T follicular helper cell (primary cell): ENCODE measurements around the gene VPS35.

ENCODE experiments used
- DNase-seq: peaks from one replicate; pipeline ENCODE4 v3.0.0-alpha.2; 2020; ENCODE audit warnings: low read depth
- total RNA-seq, 2 experiments: gene quantifications; one replicate each; lab custom pipeline; 2026; lab: John Stamatoyannopoulos, UW

The VPS35 gene
- 202 to 211 reads per million in 2 experiments for total RNA-seq

DNA sequence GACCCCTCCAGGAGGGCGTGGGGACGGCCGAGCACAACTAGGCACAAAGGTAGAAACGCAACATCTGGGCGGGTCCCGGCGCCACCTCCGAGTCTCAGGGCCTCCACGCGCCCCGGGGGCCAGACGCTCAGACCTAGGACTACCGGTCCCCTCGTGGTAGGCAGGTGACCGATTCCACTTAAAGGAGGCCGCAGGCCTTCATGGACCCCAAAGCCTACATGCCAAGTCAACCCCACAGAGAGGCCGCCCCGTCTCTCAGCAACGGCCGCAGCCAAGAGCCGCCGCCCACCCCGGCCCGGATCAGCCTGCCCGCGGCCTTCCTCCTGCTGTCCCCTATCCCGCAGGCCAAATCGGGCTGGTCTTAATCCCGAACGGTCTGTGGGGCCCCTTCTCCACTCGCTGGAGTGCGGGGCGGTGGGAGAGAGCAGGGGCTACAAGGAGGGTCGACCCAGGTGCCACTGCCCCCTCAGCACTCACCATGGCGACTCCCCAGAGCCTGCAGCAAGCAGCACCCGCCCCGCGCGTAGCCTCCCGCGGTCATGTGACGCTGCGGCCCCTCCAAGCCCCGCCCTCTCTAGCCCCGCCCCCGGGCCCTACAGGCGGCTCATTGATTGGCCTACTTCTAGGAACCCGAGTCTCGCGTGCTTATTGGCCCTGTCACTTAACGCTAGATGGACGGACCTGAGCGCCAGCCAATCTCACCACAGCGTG is at the start of gene VPS35:
Gene VPS35, minus strand, starts transcription at position 525 of the 711 bp plus-strand sequence. Its CDS starts 45 bp downstream, at position 480.
- DNase-seq: peak; percentile 99

DNA sequence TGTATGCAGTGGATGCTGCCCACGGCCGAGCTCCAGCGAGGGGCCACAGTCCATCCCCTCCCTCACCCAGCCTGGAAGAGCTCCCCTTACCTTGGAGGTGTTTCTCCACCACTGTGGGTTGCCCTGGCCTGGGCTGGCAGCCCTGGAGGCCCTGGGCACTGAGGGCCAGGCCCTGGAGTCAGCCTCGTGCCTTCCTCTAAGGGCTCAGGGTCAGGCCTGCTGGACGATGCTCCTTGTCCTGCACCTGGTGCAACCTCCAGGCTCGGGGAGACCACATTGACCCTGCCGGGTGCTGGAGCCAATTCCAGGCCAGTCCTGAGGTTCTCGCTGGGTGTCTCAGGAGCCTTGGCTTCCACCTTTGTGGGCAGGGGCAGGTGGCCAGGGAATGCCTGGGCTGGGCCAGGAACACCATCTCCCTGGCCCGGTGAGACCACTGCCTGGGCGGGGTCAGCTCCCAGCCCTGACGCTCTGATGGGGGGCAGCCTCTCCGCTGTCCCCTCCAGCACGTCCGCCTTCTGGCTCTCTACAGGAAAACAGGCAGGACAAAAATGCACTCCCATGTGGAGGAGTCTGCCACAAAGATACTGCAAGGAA is 48.7 kb upstream of the VPS35 start:
- no peak for DNase-seq

GRCh38 chr16:46736695-46737094 is 47.7 kb upstream of the VPS35 start:
- DNase-seq: no peak

DNA sequence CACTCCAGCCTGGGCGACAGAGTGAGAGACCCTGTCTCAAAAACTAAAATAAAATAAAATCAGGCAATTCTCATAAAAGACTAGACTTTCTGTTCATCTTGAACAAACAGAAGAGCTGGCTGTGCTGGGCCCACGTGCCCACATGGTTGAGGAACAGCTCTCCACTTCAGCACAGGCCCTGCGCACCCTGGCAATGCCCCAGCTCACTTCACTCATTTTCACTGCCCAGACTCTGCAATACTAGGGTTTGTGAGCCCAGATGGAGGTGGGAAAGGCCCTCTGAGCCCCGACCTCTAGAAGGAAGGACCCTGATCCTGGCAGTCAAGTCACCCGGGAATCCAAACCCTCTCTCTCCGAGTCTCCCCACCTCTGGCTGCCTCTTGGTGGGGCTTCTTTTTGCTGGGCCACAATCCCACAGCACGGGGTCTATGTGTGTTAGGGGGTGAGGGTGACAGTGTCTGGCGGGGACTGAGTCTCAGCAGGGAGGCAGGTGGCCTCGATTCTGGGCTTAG is 44.4 kb upstream of the VPS35 start:
- DNase-seq: no peak

GRCh38 chr16:46732561-46732960 is 43.6 kb upstream of the VPS35 start:
- DNase-seq: no peak

GRCh38 chr16:46731691-46732555 is 42.9 kb upstream of the VPS35 start:
- DNase-seq: no peak

DNA sequence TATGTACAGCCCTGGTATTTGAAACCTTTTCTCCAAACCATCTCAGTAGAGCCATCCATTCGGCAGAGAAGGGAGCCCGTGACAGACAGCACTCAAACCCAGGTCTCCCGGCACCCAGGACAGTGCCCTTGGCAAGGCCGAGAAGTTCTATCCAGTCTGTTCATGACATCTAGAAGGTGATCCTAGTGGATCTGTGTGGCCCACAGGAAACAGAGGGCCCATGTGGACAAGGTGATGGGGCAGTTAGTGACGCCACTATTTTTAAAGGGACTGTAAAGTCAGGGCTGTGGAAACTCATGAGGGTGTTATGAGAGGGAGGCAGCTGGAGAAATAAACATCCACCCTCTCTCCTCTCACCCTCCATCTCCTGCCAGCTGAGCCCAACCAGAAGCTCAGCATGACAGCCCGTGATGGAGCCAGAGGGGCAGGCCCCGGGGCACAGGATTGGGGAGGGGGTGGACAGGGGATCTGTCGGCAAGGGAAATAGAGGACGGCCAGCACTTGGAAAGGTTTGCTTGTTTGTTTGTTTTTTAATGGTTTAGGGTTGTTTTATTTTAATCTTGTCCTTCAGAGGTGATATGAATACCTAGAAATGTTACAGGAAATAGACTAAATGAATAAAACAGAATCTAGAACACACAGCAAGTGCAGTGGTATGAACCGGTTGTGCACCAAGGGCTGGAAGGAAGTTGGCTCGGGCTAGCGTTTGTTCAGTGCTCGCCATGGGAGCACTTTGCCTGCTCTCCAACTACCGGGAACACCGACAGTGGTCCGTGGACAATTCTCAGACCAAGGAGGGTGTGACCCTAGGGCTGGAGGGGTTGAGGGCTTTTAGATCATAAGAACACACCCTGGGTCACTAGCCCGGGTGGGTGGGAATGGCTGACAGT is 42.1 kb upstream of the VPS35 start:
- no peak for DNase-seq

- DNase-seq: no peak
Measured at GRCh38 chr16:46730126-46730525, 41.1 kb upstream of the VPS35 start.

- no peak for DNase-seq
Measured at GRCh38 chr16:46729326-46729995, 40.5 kb upstream of the VPS35 start.

DNA sequence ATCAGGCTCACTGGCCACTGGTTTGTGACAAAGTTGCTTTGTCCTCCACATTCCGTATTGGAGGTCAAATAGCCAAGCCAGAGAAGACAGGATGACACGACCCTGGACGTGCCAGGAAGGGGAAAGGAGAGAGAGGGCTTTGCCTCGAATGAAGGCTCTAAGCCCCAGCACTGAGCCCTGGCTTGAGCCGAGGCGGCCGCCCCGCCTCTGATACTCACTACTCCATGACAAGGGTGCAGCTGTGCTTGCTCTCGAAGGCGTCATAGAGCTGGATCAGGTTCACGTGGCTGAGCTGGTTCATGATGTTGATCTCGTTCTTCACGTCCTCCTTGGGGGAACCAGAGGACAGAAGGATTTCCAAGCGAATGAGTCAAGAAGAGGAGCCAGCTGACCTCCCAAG is 39.8 kb upstream of the VPS35 start:
- DNase-seq: no peak

- no peak for DNase-seq
Measured at GRCh38 chr16:46727630-46728029, 38.7 kb upstream of the VPS35 start.

DNA sequence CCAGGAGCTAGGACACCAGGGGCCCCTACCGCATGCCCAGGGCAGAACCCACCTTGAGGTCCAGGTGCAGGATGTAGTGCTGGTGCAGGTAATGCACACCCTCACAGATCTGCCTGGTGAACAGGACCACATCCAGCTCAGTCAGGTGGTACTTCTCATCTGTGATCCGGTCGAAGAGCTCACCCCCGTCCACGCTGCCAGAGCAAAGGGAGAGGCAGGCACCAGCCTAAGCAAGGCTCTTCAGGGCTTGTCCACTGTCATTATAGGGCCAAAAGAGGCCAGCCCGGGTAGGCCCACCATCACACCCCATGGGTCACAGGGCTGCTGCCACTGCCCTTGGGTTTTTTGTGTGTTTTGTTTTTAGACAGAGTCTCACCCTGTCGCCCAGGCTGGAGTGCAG is 38.2 kb upstream of the VPS35 start:
- DNase-seq: no peak

DNA sequence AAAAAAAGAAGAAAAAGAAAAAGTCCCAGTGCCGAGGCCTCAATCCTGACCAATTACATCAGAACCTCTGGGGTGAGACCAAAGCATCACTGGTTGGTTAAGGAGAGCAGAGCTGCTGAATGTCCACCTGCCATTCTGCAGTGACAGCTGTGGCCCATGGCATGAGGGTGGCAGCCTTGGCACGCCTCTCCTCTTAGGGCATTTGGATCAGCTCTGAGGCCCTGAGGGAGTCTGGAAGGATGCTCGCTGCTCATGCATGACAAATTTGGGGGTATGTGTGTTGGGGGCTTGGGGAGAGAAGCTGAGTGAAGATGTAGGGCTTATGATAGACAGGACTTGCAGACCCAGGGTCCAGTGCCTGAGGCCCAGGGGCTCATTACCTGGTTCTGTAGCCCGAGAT is 32.9 kb upstream of the VPS35 start:
- no peak for DNase-seq

DNA sequence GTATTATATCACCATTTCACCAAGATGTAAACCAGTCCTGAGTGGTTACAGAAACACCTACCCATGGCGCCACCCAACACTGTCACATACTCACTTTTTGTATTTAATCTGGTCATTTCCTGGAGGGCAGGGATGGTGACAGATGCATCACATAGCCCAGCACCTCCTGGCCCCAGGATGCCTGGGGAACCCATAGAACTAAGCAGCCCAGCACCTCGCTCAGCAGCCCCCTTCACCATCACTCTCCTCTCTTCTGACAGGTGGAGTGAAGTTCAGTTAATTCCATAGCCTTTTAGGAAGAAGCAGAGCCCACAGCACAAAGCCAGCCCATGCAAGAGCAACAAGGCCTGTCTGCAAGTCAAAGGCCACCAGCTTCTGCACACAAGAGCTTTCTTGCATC is 31.6 kb upstream of the VPS35 start:
- DNase-seq: no peak

GRCh38 chr16:46719528-46719927 is 30.6 kb upstream of the VPS35 start:
- DNase-seq: no peak

- no peak for DNase-seq
Measured at GRCh38 chr16:46718214-46718613, 29.2 kb upstream of the VPS35 start.

DNA sequence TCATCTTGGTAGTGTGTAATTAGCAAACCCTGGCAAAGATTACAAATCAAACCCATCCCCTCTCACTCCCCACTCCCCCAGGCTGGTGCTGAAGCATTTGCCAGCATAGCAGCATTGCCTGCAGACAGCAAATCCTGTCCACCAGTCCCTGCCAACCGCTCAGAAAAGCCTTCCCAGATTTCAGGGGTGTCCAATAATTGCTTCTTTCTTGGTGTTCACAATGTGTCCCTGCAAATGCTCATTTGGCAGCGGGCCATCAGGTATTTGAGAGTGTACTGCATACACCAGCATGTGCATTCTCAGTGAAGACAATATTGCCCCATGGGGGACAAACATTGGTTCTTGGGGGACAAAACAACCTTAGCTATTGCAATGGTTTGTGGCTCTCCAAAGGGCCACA is 28.7 kb upstream of the VPS35 start:
- no peak for DNase-seq

DNA sequence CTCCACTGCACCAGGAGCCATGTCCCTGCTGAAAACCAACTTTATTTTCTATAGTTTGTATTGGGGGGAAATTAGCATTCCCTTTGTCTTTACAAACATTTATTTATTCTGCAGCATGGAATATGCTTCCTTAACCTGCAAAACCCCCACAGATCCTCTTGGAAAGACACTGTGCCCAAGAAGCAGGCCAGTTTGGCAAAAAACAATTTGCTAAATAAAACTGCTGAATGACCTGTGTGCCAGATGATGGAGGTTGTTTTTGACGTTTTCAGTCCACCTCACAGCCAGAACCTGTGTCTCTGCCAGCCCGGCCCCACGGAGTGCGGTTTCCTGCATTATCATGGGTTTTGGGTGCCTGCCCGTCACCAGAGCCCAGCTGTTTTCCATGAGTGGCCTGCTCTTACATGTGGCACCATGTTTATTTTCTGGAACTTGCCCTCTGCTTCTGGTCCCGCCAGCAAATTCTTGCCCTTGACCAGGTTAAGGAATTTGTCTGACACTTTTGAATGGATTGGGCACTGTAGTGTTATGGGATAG is 26.9 kb upstream of the VPS35 start:
- no peak for DNase-seq

GRCh38 chr16:46714797-46715591 is 26.0 kb upstream of the VPS35 start:
- DNase-seq: no peak

DNA sequence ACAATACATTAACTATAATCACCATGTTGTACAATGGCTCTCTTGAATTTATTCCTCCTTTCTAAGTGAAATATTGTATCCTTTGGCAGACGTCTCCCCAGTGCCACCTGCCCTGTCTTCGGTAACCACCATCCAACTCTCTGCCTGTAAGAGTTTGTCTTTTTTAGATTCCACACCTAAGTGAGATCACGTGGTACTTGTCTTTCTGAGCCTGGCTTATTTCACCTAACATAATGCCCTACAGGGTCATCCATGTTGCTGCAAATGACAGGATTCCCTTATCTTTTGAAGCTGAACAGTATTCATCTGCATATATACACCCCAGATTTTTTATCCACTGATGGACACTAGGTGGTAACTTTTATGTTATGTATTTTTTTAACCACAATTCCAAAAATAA is 24.7 kb upstream of the VPS35 start:
- no peak for DNase-seq
